NB4 (cell line): ENCODE measurements around the gene TRAPPC6A.

ENCODE experiments used
- CTCF ChIP-seq: IDR thresholded peaks from one replicate; pipeline ENCODE4 v1.5.1; 2012; ENCODE audit warnings: low read depth, low read length
- MAX ChIP-seq: IDR thresholded peaks from 2 replicates; pipeline ENCODE4 v1.6.1; 2011; ENCODE audit warnings: low read depth, low read length
- MYC ChIP-seq: IDR thresholded peaks from 2 replicates; pipeline ENCODE4 v1.6.1; 2011; ENCODE audit warnings: low read depth, low read length
- POLR2A ChIP-seq: IDR thresholded peaks from 2 replicates; pipeline ENCODE4 v1.6.1; 2011; ENCODE audit warnings: mild to moderate bottlenecking; ENCODE audit not compliant: insufficient read length; ENCODE audit errors: extremely low read depth

DNA sequence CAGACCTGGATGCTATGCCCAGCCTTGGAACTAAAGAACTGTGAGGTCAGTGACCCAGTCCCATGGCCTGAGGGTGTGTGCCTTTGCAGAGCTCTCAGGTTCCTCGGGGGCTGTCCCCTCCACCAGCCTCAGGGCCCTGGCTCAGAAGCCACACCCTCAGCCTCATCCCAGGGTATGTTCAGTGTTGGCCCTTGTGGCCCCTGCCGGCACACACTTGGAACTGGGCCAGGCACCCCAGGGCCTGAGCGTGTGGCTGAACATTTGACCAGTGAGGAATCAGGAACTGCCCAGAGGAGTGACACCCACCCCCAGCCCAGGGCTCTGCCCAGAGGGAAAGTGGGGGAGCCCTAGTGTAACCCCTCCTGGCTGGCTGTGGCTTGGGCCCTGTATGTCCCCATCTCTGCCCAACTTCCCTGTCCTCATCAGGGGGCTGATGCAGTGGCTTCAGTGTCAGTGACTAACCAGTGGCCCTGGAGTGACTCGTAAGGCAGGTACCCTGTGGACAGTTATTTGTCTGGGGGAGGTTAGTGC is 27.2 kb downstream of the TRAPPC6A start:
- TF ChIP-seq CTCF (no peak), POLR2A (no peak), MAX (no peak), MYC (no peak)
